Neural progenitor cell (in vitro differentiated cells): ENCODE data around the gene SH3GL3. TPM values are rescaled to one million over a fixed set of nuclear protein-coding genes. Genes with fewer than 3 reads are reported as not detected.

Experiments used
- DNase-seq: peaks from one replicate; pipeline ENCODE4 v3.0.0-alpha.2; 2016; ENCODE audit warnings: low spot score
- H2AFZ ChIP-seq: fragments of 200-600 bp; sonication (generic); replicated peaks from 2 replicates; pipeline ENCODE4 v1.6.1; 2016; ENCODE audit warnings: antibody characterized with exemption
- H3F3A ChIP-seq: fragments of 200-600 bp; sonication (generic); 2 replicates; pipeline ENCODE4 v1.6.1; 2016; ENCODE audit warnings: antibody characterized with exemption, low read depth
- H3K27ac ChIP-seq: fragments of 200-600 bp; sonication (generic); 2 replicates; pipeline ENCODE4 v1.5.1; 2016; ENCODE audit warnings: mild to moderate bottlenecking
- H3K27me3 ChIP-seq: fragments of 200-600 bp; sonication (generic); 2 replicates; pipeline ENCODE4 v1.6.1; 2016; ENCODE audit warnings: mild to moderate bottlenecking, moderate library complexity
- H3K36me3 ChIP-seq: fragments of 200-600 bp; sonication (generic); 2 replicates; pipeline ENCODE4 v1.5.1; 2016
- H3K4me1 ChIP-seq: fragments of 200-600 bp; sonication (generic); 2 replicates; pipeline ENCODE4 v1.6.1; 2016; ENCODE audit warnings: mixed run types
- H3K4me2 ChIP-seq: fragments of 200-600 bp; sonication (generic); 2 replicates; pipeline ENCODE4 v1.6.1; 2016
- H3K4me3 ChIP-seq: fragments of 200-600 bp; sonication (generic); 2 replicates; pipeline ENCODE4 v1.5.1; 2016
- H3K79me2 ChIP-seq: fragments of 200-600 bp; sonication (generic); 2 replicates; pipeline ENCODE4 v1.6.1; 2016; ENCODE audit warnings: low read depth
- H3K9ac ChIP-seq: fragments of 200-600 bp; sonication (generic); 2 replicates; pipeline ENCODE4 v1.6.1; 2016
- H3K9me3 ChIP-seq: fragments of 200-600 bp; sonication (generic); 2 replicates; pipeline ENCODE4 v1.5.1; 2016; ENCODE audit warnings: low read depth
- H4K20me1 ChIP-seq: fragments of 200-600 bp; sonication (generic); 2 replicates; pipeline ENCODE4 v1.6.1; 2016; ENCODE audit warnings: low read depth
- H3K27ac Mint-ChIP-seq: 3 replicates; pipeline ENCODE4 v1.8.0; 2021; ENCODE audit warnings: mixed read lengths
- H3K27me3 Mint-ChIP-seq: 2 replicates; pipeline ENCODE4 v1.8.0; 2022; ENCODE audit warnings: low read depth, mild to moderate bottlenecking, inconsistent platforms, moderate library complexity, mixed read lengths; ENCODE audit not compliant: insufficient read depth
- H3K36me3 Mint-ChIP-seq: 3 replicates; pipeline ENCODE4 v1.8.0; 2021; ENCODE audit warnings: mixed read lengths
- H3K4me1 Mint-ChIP-seq: 3 replicates; pipeline ENCODE4 v1.8.0; 2021; ENCODE audit warnings: mixed read lengths
- H3K4me3 Mint-ChIP-seq: 3 replicates; pipeline ENCODE4 v1.8.0; 2021; ENCODE audit warnings: mild to moderate bottlenecking, moderate library complexity, mixed read lengths
- H3K9me3 Mint-ChIP-seq: 3 replicates; pipeline ENCODE4 v1.8.0; 2020; ENCODE audit warnings: mixed read lengths
- EZH2 ChIP-seq: fragments of 200-600 bp; sonication (generic); IDR thresholded peaks from 2 replicates; pipeline ENCODE4 v1.6.1; 2017; ENCODE audit warnings: antibody characterized with exemption, mild to moderate bottlenecking, moderate library complexity
- EZH2phosphoT487 ChIP-seq: fragments of 200-600 bp; sonication (generic); IDR thresholded peaks from 2 replicates; pipeline ENCODE4 v1.6.1; 2017; ENCODE audit warnings: antibody characterized with exemption
- total RNA-seq: library from RNA; depleted of rRNA; stranded (reverse); fragments of >200 nt; gene quantifications from 2 replicates; pipeline ENCODE4 v1.2.3, GENCODE V29; 2015; ENCODE audit warnings: low replicate concordance
- TF ChIP-seq, protein P1 (sequence below): fragments of 200-600 bp; sonication (generic); IDR thresholded peaks from 2 replicates; pipeline ENCODE4 v1.5.1; 2017; ENCODE audit warnings: antibody characterized with exemption, mild to moderate bottlenecking

The SH3GL3 gene
- total RNA-seq, 1 donor from 2014 or later = 8.2 TPM

DNA sequence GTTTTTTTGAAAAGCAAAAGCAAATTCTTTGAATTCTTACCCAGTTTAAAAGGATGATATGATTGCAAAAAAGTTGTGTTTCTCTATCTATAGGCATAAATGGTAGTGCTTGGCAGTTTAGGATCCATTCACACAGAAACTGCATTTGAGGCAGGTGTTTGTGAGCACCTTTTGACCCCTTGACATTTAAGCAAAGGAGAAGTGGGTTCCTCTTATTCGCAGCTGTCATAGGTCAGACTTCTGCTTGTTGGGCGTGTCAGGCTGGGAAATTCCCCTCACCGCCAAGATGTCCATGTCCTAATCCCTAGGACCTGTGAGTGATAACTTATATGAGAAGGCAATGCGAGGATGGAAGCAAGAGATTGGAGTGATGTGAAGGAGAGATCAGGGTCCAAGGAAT, 67.4 kb downstream of the SH3GL3 start:
- H3K36me3 Mint-ChIP-seq = no peaks in the 10 kb centered on the region
- H3F3A ChIP-seq = no peaks in the 10 kb centered on the region
- H3K4me2 ChIP-seq = no peak overlapping the region
- no peaks in the 10 kb centered on the region for H3K9me3 ChIP-seq
- H3K9me3 Mint-ChIP-seq = no peaks in the 10 kb centered on the region
- DNase-seq = no peak
- H4K20me1 ChIP-seq = no peaks in the 10 kb centered on the region
- TF ChIP-seq EZH2phosphoT487 (no peak), EZH2 (no peak)
- TF ChIP-seq, protein P1, sequence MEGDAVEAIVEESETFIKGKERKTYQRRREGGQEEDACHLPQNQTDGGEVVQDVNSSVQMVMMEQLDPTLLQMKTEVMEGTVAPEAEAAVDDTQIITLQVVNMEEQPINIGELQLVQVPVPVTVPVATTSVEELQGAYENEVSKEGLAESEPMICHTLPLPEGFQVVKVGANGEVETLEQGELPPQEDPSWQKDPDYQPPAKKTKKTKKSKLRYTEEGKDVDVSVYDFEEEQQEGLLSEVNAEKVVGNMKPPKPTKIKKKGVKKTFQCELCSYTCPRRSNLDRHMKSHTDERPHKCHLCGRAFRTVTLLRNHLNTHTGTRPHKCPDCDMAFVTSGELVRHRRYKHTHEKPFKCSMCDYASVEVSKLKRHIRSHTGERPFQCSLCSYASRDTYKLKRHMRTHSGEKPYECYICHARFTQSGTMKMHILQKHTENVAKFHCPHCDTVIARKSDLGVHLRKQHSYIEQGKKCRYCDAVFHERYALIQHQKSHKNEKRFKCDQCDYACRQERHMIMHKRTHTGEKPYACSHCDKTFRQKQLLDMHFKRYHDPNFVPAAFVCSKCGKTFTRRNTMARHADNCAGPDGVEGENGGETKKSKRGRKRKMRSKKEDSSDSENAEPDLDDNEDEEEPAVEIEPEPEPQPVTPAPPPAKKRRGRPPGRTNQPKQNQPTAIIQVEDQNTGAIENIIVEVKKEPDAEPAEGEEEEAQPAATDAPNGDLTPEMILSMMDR = no peak
- no peaks in the 10 kb centered on the region for H3K27me3 ChIP-seq
- peaks cover 35% of the 10 kb centered on the region for H3K4me1 Mint-ChIP-seq
- H3K4me1 ChIP-seq = peaks cover 4% of the 10 kb centered on the region
- no peaks in the 10 kb centered on the region for H3K36me3 ChIP-seq
- no peak overlapping the region for H3K27ac ChIP-seq
- H3K9ac ChIP-seq = no peak overlapping the region
- no peak overlapping the region for H3K4me3 ChIP-seq
- H3K27ac Mint-ChIP-seq = no peak overlapping the region
- no peaks in the 10 kb centered on the region for H3K27me3 Mint-ChIP-seq
- no peaks in the 10 kb centered on the region for H3K79me2 ChIP-seq
- H3K4me3 Mint-ChIP-seq = no peak overlapping the region
- no peak overlapping the region for H2AFZ ChIP-seq

DNA sequence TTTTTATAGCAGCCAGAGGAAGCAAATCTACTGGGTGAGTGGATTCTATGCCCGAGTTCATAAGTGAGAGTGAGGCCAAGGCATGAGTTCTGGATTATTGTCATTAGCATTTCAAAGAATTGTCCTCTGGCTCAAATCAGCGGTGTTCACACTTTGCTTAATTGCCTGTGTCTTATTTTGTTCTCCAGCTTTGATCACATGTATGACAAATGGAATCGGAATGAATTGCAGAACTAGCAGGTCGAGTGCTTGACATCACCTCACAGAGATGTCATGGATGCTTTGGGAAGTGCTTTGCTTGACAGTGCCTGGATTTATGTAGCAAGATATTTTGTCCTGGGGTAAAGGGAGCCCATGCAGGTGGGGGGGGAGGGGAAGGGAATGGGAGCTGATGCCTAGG, 68.0 kb downstream of the SH3GL3 start:
- no peaks in the 10 kb centered on the region for H3F3A ChIP-seq
- no peaks in the 10 kb centered on the region for H3K9me3 ChIP-seq
- H3K36me3 ChIP-seq = no peaks in the 10 kb centered on the region
- H3K4me2 ChIP-seq = no peak overlapping the region
- no peak for DNase-seq
- no peaks in the 10 kb centered on the region for H4K20me1 ChIP-seq
- no peaks in the 10 kb centered on the region for H3K79me2 ChIP-seq
- H3K4me3 Mint-ChIP-seq = no peak overlapping the region
- no peaks in the 10 kb centered on the region for H3K9me3 Mint-ChIP-seq
- no peaks in the 10 kb centered on the region for H3K36me3 Mint-ChIP-seq
- H3K9ac ChIP-seq = no peak overlapping the region
- no peak for TF ChIP-seq EZH2
- TF ChIP-seq, protein P1 = no peak
- TF ChIP-seq EZH2phosphoT487 = no peak
- no peak overlapping the region for H3K27ac Mint-ChIP-seq
- peaks cover 35% of the 10 kb centered on the region for H3K4me1 Mint-ChIP-seq
- no peak overlapping the region for H3K27ac ChIP-seq
- H2AFZ ChIP-seq = no peak overlapping the region
- H3K4me3 ChIP-seq = no peak overlapping the region
- H3K4me1 ChIP-seq = peaks cover 4% of the 10 kb centered on the region
- H3K27me3 Mint-ChIP-seq = no peaks in the 10 kb centered on the region
- H3K27me3 ChIP-seq = no peaks in the 10 kb centered on the region

DNA sequence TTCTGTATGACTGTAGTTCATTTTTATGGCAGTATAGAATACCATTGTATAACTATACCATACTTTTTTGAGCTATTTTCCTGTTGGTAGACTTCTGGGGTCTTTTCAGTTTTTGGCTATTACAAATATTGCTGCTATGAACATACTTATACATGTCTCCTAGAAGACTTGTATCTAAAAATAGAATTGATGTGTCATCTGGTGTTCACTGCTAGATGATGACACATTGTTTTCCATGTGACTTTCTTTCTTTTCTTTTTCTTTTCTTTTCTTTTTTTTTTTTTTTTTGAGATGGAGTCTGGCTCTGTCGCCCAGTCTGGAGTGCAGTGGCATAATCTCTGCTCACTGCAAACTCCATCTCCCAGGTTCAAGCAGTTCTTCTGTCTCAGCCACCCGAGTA, 69.8 kb downstream of the SH3GL3 start:
- H3K27ac Mint-ChIP-seq = no peak overlapping the region
- H3K4me1 ChIP-seq = peaks cover 3% of the 10 kb centered on the region
- no peak for DNase-seq

More for the DNA sequence above, 69.8 kb downstream of the SH3GL3 start:
- H3K27ac ChIP-seq = no peak overlapping the region
- H3K79me2 ChIP-seq = no peaks in the 10 kb centered on the region
- H3K27me3 ChIP-seq = no peaks in the 10 kb centered on the region
- Mint-ChIP-seq H3K36me3 (no peaks in the 10 kb centered on the region), H3K9me3 (no peaks in the 10 kb centered on the region), H3K27me3 (no peaks in the 10 kb centered on the region), H3K4me3 (no peak overlapping the region), H3K4me1 (peaks cover 34% of the 10 kb centered on the region)
- H4K20me1 ChIP-seq = no peaks in the 10 kb centered on the region
- no peaks in the 10 kb centered on the region for H3F3A ChIP-seq
- no peak overlapping the region for H3K9ac ChIP-seq
- H3K9me3 ChIP-seq = no peaks in the 10 kb centered on the region
- TF ChIP-seq EZH2 (no peak), EZH2phosphoT487 (no peak)
- TF ChIP-seq, protein P1 = no peak
- H3K4me2 ChIP-seq = no peak overlapping the region
- no peak overlapping the region for H2AFZ ChIP-seq
- no peaks in the 10 kb centered on the region for H3K36me3 ChIP-seq
- no peak overlapping the region for H3K4me3 ChIP-seq
